Upper lobe of right lung (tissue), 1 donor: ENCODE measurements around the gene AKAP5. TPM values are rescaled to one million over a fixed set of nuclear protein-coding genes. Genes with fewer than 3 reads are reported as not detected.

Experiments
- ATAC-seq: fragments of 200-7000 bp; cut with Tn5 transposase; one replicate; pipeline ENCODE4 v1.9.1; 2020; ENCODE audit warnings: mild to moderate bottlenecking, moderate library complexity
- DNase-seq: peaks from one replicate; pipeline ENCODE4 v3.0.0-alpha.2; 2020
- H3K27ac ChIP-seq: fragments of 200-600 bp; one replicate; pipeline ENCODE4 v1.8.0; 2022
- H3K27me3 ChIP-seq: fragments of 200-600 bp; one replicate; pipeline ENCODE4 v1.8.0; 2022; ENCODE audit warnings: mild to moderate bottlenecking
- H3K36me3 ChIP-seq: fragments of 200-600 bp; one replicate; pipeline ENCODE4 v1.8.0; 2022
- H3K4me1 ChIP-seq: fragments of 200-600 bp; one replicate; pipeline ENCODE4 v1.8.0; 2022
- H3K4me3 ChIP-seq: fragments of 200-600 bp; one replicate; pipeline ENCODE4 v1.8.0; 2022; ENCODE audit warnings: mild to moderate bottlenecking
- H3K9me3 ChIP-seq: fragments of 200-600 bp; one replicate; pipeline ENCODE4 v1.8.0; 2022
- intact Hi-C: fragments of 100-400 bp; cut with DNase I; formaldehyde crosslinking; loops from one replicate; pipeline ENCODE4 v1.11.0; 2022
- long read RNA-seq: library from polyadenylated mRNA; unstranded; transcript quantifications from one replicate; pipeline ENCODE4 v2.0.0, GENCODE V29; 2021
- total RNA-seq: library from RNA; stranded (reverse); fragmentation: NEBNext Ultra II Directional; extraction: Animal tissue kit (Norgen Biotek cat#: 25700); gene quantifications from one replicate; pipeline ENCODE4 v1.2.1, GENCODE V29; 2021
- TF ChIP-seq, protein P1 (sequence below): fragments of 200-600 bp; IDR thresholded peaks from one replicate; pipeline ENCODE4 v1.8.0; 2022; ENCODE audit warnings: antibody characterized with exemption
- donor health status: DM: no; HTN: yes; CAD: no; lungs with severe emphysema.

AKAP5 gene
- total RNA-seq, result 3.6 TPM
- long read RNA-seq, full-length matches to known transcripts, result 1 of 1 reads
- long read RNA-seq, partial matches to known transcripts, result 0 of 1 reads
- long read RNA-seq, other reads (novel, unspliced or antisense), result 0 of 1 reads

GRCh38 chr14:64465191-64465822, at the start of gene AKAP5:
TSS of gene AKAP5 (plus strand) at chr14:64465499. CDS start at chr14:64468395, 2,896 bp downstream.
- Histone ChIP-seq H3K27me3 (no peaks in the 10 kb centered on the region), H3K36me3 (no peaks in the 10 kb centered on the region), H3K4me3 (peak within 1 kb of the TSS; percentile 70), H3K9me3 (no peaks in the 10 kb centered on the region), H3K4me1 (peaks cover 19% of the 10 kb centered on the region), H3K27ac (peak within 1 kb of the TSS; percentile 63)
- TF ChIP-seq, protein P1, sequence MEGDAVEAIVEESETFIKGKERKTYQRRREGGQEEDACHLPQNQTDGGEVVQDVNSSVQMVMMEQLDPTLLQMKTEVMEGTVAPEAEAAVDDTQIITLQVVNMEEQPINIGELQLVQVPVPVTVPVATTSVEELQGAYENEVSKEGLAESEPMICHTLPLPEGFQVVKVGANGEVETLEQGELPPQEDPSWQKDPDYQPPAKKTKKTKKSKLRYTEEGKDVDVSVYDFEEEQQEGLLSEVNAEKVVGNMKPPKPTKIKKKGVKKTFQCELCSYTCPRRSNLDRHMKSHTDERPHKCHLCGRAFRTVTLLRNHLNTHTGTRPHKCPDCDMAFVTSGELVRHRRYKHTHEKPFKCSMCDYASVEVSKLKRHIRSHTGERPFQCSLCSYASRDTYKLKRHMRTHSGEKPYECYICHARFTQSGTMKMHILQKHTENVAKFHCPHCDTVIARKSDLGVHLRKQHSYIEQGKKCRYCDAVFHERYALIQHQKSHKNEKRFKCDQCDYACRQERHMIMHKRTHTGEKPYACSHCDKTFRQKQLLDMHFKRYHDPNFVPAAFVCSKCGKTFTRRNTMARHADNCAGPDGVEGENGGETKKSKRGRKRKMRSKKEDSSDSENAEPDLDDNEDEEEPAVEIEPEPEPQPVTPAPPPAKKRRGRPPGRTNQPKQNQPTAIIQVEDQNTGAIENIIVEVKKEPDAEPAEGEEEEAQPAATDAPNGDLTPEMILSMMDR, result no peak
- intact Hi-C loops, result no loop called here
- DNase-seq (peak; percentile 80), ATAC-seq (peak; percentile 91)

GRCh38 chr14:64416348-64416932, 48.9 kb upstream of the AKAP5 start:
- Histone ChIP-seq H3K4me1 (no peaks in the 10 kb centered on the region), H3K27me3 (no peaks in the 10 kb centered on the region), H3K9me3 (no peaks in the 10 kb centered on the region), H3K4me3 (no peak overlapping the region), H3K27ac (no peak overlapping the region), H3K36me3 (peaks cover 63% of the 10 kb centered on the region)
- DNase-seq, result no peak
- ATAC-seq, result no peak
- TF ChIP-seq, protein P1, result no peak
- intact Hi-C loops, result no loop called here

DNA sequence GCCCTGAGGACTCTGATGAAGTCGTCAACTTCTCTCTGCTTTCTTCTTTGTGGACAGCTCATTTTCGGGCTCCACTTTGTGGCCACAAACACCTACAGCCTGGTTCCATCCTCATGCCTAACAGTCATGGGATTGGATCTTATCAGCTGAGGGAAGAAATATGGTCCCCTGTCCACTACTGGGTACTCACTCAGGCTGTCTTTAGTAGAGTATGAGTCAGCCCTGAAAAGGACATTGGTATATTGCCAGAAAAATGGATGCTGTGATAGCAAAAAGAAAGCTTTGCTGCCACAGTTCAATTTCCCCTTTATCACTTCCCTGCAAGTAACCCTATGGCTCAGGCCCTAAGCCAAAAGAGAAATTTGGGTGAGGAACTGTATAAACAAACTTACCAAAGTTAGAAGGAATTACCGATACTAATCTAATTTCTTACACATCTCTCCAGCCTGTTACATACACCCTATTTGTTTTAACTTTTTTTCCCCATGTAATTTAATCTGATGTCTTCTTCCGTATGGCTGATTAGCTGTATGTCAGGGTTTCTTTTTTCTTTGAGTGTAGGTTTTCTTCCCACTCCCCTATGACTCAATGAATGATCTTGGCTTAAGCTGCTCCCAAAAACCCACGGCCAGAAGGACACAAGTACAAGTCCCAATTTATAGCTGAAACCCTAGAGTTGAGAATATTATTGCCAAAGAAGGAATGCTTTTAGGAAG, 48.1 kb upstream of the AKAP5 start:
- intact Hi-C loops, result no loop called here
- H3K4me3 ChIP-seq, result no peak overlapping the region
- H3K36me3 ChIP-seq, result peaks cover 69% of the 10 kb centered on the region
- no peaks in the 10 kb centered on the region for H3K9me3 ChIP-seq
- H3K4me1 ChIP-seq, result no peaks in the 10 kb centered on the region
- ATAC-seq (peak; percentile 66), DNase-seq (no peak)
- no peaks in the 10 kb centered on the region for H3K27me3 ChIP-seq
- H3K27ac ChIP-seq, result no peak overlapping the region
- TF ChIP-seq, protein P1, result no peak

GRCh38 chr14:64417771-64418125, 47.6 kb upstream of the AKAP5 start:
- H3K4me1 ChIP-seq, result no peaks in the 10 kb centered on the region
- no peak overlapping the region for H3K27ac ChIP-seq
- H3K4me3 ChIP-seq, result no peak overlapping the region
- peaks cover 69% of the 10 kb centered on the region for H3K36me3 ChIP-seq
- DNase-seq, result no peak
- ATAC-seq, result no peak
- intact Hi-C loops, result no loop called here
- H3K9me3 ChIP-seq, result no peaks in the 10 kb centered on the region
- TF ChIP-seq, protein P1, result no peak
- H3K27me3 ChIP-seq, result no peaks in the 10 kb centered on the region

DNA sequence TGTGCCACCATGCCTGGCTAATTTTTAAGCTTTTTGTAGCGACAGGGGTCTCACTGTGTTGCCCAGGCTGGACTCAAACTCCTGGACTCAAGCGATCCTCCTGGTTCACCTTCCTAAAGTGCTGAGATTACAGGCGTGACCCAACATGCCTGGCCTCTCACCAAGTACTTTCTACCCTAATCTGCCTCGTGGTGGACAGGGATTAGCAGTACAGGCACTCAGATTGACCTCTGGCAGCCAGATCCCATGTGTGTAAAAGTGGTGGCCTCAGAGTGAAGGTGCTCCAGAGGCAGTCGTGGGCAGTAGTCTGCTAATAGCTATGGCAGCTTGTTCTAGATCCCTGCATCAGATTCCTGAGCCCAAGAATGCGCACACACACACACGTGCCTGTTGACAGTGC, 46.3 kb upstream of the AKAP5 start:
- intact Hi-C loops, result no loop called here
- DNase-seq, result no peak
- ATAC-seq, result no peak
- no peaks in the 10 kb centered on the region for H3K4me1 ChIP-seq
- H3K36me3 ChIP-seq, result peaks cover 63% of the 10 kb centered on the region
- no peak overlapping the region for H3K27ac ChIP-seq
- H3K9me3 ChIP-seq, result no peaks in the 10 kb centered on the region
- TF ChIP-seq, protein P1, result no peak
- no peaks in the 10 kb centered on the region for H3K27me3 ChIP-seq
- no peak overlapping the region for H3K4me3 ChIP-seq
